Endothelial cell of umbilical vein (primary cell): Measurements from ENCODE around the gene INAVA. TPM values are rescaled to one million over a fixed set of nuclear protein-coding genes. Genes with fewer than 3 reads are reported as not detected.

Experiments
- BruUV-seq: library from RNA; stranded (reverse); fragments of 400-500 nt; replicated peaks from 2 replicates; lab custom pipeline; 2021; lab: Mats Ljungman, UMichigan
- CTCF ChIA-PET: fragments of 300-600, 350-600 bp; sonication (Branson Sonifier 250); formaldehyde crosslinking; loops from one replicate; lab custom pipeline; 2021; ENCODE audit warnings: antibody characterized with exemption, inconsistent platforms; lab: Charles Lee
- POLR2A ChIA-PET: fragments of 300-600, 350-600 bp; sonication (Branson Sonifier 250); formaldehyde crosslinking; loops from one replicate; lab custom pipeline; 2021; ENCODE audit warnings: antibody characterized with exemption, inconsistent platforms; lab: Charles Lee
- DNase-seq: peaks from one replicate; pipeline ENCODE4 v3.0.0-alpha.2; 2011; ENCODE audit warnings: low read depth, low spot score
- FAIRE-seq: peaks from 2 replicates; lab custom pipeline; 2011; peaks lifted over from hg19 to GRCh38; lab: Jason Lieb, UNC
- H2AFZ ChIP-seq: 2 replicates; pipeline ENCODE4 v1.6.0; 2012; ENCODE audit warnings: low read depth, low read length, control low read depth, inconsistent platforms
- H3K27ac ChIP-seq: 2 replicates; pipeline ENCODE4 v1.5.1; 2011; ENCODE audit warnings: low read depth, mild to moderate bottlenecking, control low read depth, low read length, moderate library complexity; ENCODE audit not compliant: insufficient read depth
- H3K27me3 ChIP-seq, 2 experiments: 2 replicates each; pipeline versions ENCODE4 v1.6.0 to v1.6.1; 2011; ENCODE audit warnings: low read length in 2 of 2, mixed read lengths in 1 of 2; ENCODE audit not compliant: control insufficient read depth in 2 of 2, insufficient read depth in 2 of 2
- H3K36me3 ChIP-seq, 2 experiments: 2 replicates in 1 of 2; 3 replicates in 1 of 2; pipeline ENCODE4 v1.5.1; 2011; ENCODE audit warnings: low read length in 2 of 2, mild to moderate bottlenecking in 1 of 2, moderate library complexity in 1 of 2; ENCODE audit not compliant: control insufficient read depth in 2 of 2, insufficient read depth in 2 of 2; ENCODE audit errors: extremely low read depth in 1 of 2
- H3K4me1 ChIP-seq: 3 replicates; pipeline ENCODE4 v1.5.1; 2011; ENCODE audit warnings: mild to moderate bottlenecking, low read length; ENCODE audit not compliant: control insufficient read depth, insufficient read depth; ENCODE audit errors: extremely low read depth
- H3K4me2 ChIP-seq: 2 replicates; pipeline ENCODE4 v1.6.1; 2011; ENCODE audit warnings: low read length, control low read depth, mixed read lengths; ENCODE audit not compliant: insufficient read depth
- H3K4me3 ChIP-seq, 3 experiments: fragments of 200-600 bp in 1 of 3; sonication (generic), shearing (Covaris generic) in 1 of 3; replicated peaks in 1 of 3; 2 replicates each; pipeline ENCODE4 v1.5.1; 2011 to 2016; ENCODE audit warnings: control low read depth in 3 of 3, low read length in 3 of 3, mild to moderate bottlenecking in 2 of 3, inconsistent platforms in 1 of 3, low read depth in 1 of 3, moderate library complexity in 1 of 3; ENCODE audit not compliant: insufficient read depth in 1 of 3
- H3K79me2 ChIP-seq: 2 replicates; pipeline ENCODE4 v1.6.0; 2012; ENCODE audit warnings: low read length, inconsistent platforms; ENCODE audit not compliant: control insufficient read depth, insufficient read depth
- H3K9ac ChIP-seq: replicated peaks from 2 replicates; pipeline ENCODE3; 2011; ENCODE audit warnings: low read length, control low read depth; ENCODE audit not compliant: insufficient read depth; ENCODE audit errors: extremely low read depth
- H3K9me1 ChIP-seq: replicated peaks from 3 replicates; pipeline ENCODE4 v1.6.0; 2011; ENCODE audit warnings: mild to moderate bottlenecking, low read length; ENCODE audit not compliant: control insufficient read depth, insufficient read depth; ENCODE audit errors: extremely low read depth
- H3K9me3 ChIP-seq: replicated peaks from 2 replicates; pipeline ENCODE4 v1.5.1; 2012; ENCODE audit warnings: low read length, inconsistent platforms; ENCODE audit not compliant: control insufficient read depth, insufficient read depth
- H4K20me1 ChIP-seq: replicated peaks from 2 replicates; pipeline ENCODE3; 2011; ENCODE audit warnings: mild to moderate bottlenecking, low read length; ENCODE audit not compliant: control insufficient read depth, insufficient read depth; ENCODE audit errors: extremely low read depth
- CTCF ChIP-seq, 2 donors: IDR thresholded peaks; 1 replicate in 1 of 2; 2 replicates in 1 of 2; pipeline ENCODE4 v1.5.1; 2011; ENCODE audit warnings: low read length in 2 of 2, mild to moderate bottlenecking in 2 of 2, moderate library complexity in 2 of 2, control low read depth in 1 of 2, inconsistent platforms in 1 of 2, low read depth in 1 of 2; ENCODE audit not compliant: insufficient read depth in 1 of 2; ENCODE audit errors: extremely low read depth in 1 of 2
- EZH2 ChIP-seq: IDR thresholded peaks from 2 replicates; pipeline ENCODE4 v1.6.1; 2012; ENCODE audit warnings: borderline replicate concordance, low read depth, mild to moderate bottlenecking, moderate library complexity, low read length, inconsistent platforms; ENCODE audit not compliant: severe bottlenecking
- FOS ChIP-seq: IDR thresholded peaks from 2 replicates; pipeline ENCODE4 v1.6.1; 2011; ENCODE audit warnings: mild to moderate bottlenecking, low read length, moderate library complexity, borderline replicate concordance; ENCODE audit not compliant: insufficient read depth
- GATA2 ChIP-seq: IDR thresholded peaks from 2 replicates; pipeline ENCODE4 v1.7.0; 2011; ENCODE audit warnings: low read depth, mild to moderate bottlenecking, moderate library complexity, mixed read lengths, low read length; ENCODE audit not compliant: insufficient read length, insufficient read depth
- JUN ChIP-seq: IDR thresholded peaks from 2 replicates; pipeline ENCODE4 v1.6.1; 2011; ENCODE audit warnings: borderline replicate concordance, low read depth; ENCODE audit not compliant: insufficient read length, insufficient read depth
- MAX ChIP-seq: IDR thresholded peaks from 2 replicates; pipeline ENCODE4 v1.6.1; 2011; ENCODE audit not compliant: insufficient read depth, insufficient read length
- MYC ChIP-seq: IDR thresholded peaks from one replicate; pipeline ENCODE4 v1.6.1; 2011; ENCODE audit warnings: mild to moderate bottlenecking, low read depth, low read length
- POLR2A ChIP-seq: IDR thresholded peaks from 2 replicates; pipeline ENCODE4 v1.6.1; 2012; ENCODE audit warnings: low read depth, mild to moderate bottlenecking, control low read depth, low read length
- POLR2AphosphoS5 ChIP-seq: IDR thresholded peaks from 2 replicates; pipeline ENCODE4 v1.6.1; 2012; ENCODE audit warnings: low read depth, mild to moderate bottlenecking, control low read depth, low read length, moderate library complexity; ENCODE audit not compliant: insufficient read depth
- dilution Hi-C: fragments of 300-500 bp; cut with MboI; formaldehyde crosslinking; loops from one replicate; pipeline ENCODE4 v1.15.0; 2019; ENCODE audit warnings: low sequenced_read_pairs; ENCODE audit not compliant: extremely low pct_ligation_motif_present
- intact Hi-C: fragments of 100-400 bp; cut with micrococcal nuclease; formaldehyde crosslinking; loops from one replicate; pipeline ENCODE4 v1.10.0; 2022
- polyA plus RNA-seq, 4 experiments: library from polyadenylated mRNA; depleted of rRNA in 3 of 4; stranded (reverse) in 3 of 4; unstranded in 1 of 4; fragments of >200 nt; gene quantifications; 2 replicates each; pipeline versions ENCODE4 v1.2.1 to v1.2.3, GENCODE V29; 2011 to 2012; ENCODE audit warnings: missing spikeins in 1 of 4
- total RNA-seq: library from RNA; stranded (reverse); gene quantifications from 2 replicates; pipeline ENCODE4 v1.2.3, GENCODE V29; 2021

INAVA gene
- total and polyA plus RNA-seq, 2 donors (not counting 3 experiments of a cell fraction or from before 2014, with no cell fraction given): 0.42 TPM; not detected in 1

GRCh38 chr1:200887036-200887435 lies 7.7 kb upstream of the INAVA start:
- intact Hi-C loops (no loop called here), dilution Hi-C loops (no loop called here)
- POLR2A ChIA-PET: no interaction called here
- FAIRE-seq: no peak
- no peak overlapping the region for H3K4me3 ChIP-seq
- no peaks in the 10 kb centered on the region for H3K9me3 ChIP-seq
- H3K9ac ChIP-seq: no peak overlapping the region
- H2AFZ ChIP-seq: no peak overlapping the region
- CTCF ChIA-PET: no interaction called here
- H3K27me3 ChIP-seq: peaks cover 22 to 28% of the 10 kb centered on the region in 2 experiments
- no TSS peak for BruUV-seq
- no peaks in the 10 kb centered on the region for H3K79me2 ChIP-seq
- no peaks in the 10 kb centered on the region for H3K36me3 ChIP-seq
- TF ChIP-seq GATA2 (no peak), MYC (no peak), FOS (no peak), JUN (no peak), MAX (no peak), POLR2A (no peak), EZH2 (no peak), POLR2AphosphoS5 (no peak), CTCF (IDR thresholded peaks at IDR 0.05; ENCODE audit: extremely low read depth in 1 of 2, insufficient read depth in 1 of 2, low read depth in 1 of 2, low read length in 2 of 2) (no peak)
- H3K4me2 ChIP-seq: no peak overlapping the region
- no peak overlapping the region for H3K27ac ChIP-seq
- DNase-seq: no peak
- H3K9me1 ChIP-seq: no peaks in the 10 kb centered on the region
- no peaks in the 10 kb centered on the region for H3K4me1 ChIP-seq
- no peaks in the 10 kb centered on the region for H4K20me1 ChIP-seq
